Smooth muscle cell (in vitro differentiated cells): ENCODE data around the gene ARHGAP22. TPM values are rescaled to one million over a fixed set of nuclear protein-coding genes. Genes with fewer than 3 reads are reported as not detected.

ENCODE experiments used
- DNase-seq: peaks from one replicate; lab custom pipeline; 2025; ENCODE audit not compliant: unreplicated experiment; lab: John Stamatoyannopoulos, UW
- H2AFZ ChIP-seq: fragments of 200-600 bp; sonication (generic); 2 replicates; pipeline ENCODE4 v1.6.0; 2016; ENCODE audit warnings: antibody characterized with exemption, low read depth, mild to moderate bottlenecking
- H3F3A ChIP-seq: fragments of 200-600 bp; sonication (generic); 2 replicates; pipeline ENCODE4 v1.6.0; 2017; ENCODE audit warnings: antibody characterized with exemption, low read depth
- H3K27ac ChIP-seq: fragments of 200-600 bp; sonication (generic); 2 replicates; pipeline ENCODE4 v1.5.1; 2016; ENCODE audit warnings: low read depth, mild to moderate bottlenecking
- H3K27me3 ChIP-seq: fragments of 200-600 bp; sonication (generic); 2 replicates; pipeline ENCODE4 v1.6.1; 2016; ENCODE audit warnings: low read depth, mild to moderate bottlenecking
- H3K36me3 ChIP-seq: fragments of 200-600 bp; sonication (generic); 2 replicates; pipeline ENCODE4 v1.5.1; 2016; ENCODE audit warnings: low read depth
- H3K4me1 ChIP-seq: fragments of 200-600 bp; sonication (generic); 2 replicates; pipeline ENCODE4 v1.5.1; 2016; ENCODE audit warnings: low read depth
- H3K4me2 ChIP-seq: fragments of 200-600 bp; sonication (generic); 2 replicates; pipeline ENCODE4 v1.6.0; 2016; ENCODE audit warnings: mild to moderate bottlenecking
- H3K4me3 ChIP-seq: fragments of 200-600 bp; sonication (generic); 2 replicates; pipeline ENCODE4 v1.5.1; 2016; ENCODE audit warnings: mild to moderate bottlenecking
- H3K79me2 ChIP-seq: fragments of 200-600 bp; sonication (generic); 2 replicates; pipeline ENCODE4 v1.6.0; 2016; ENCODE audit warnings: low read depth, mild to moderate bottlenecking
- H3K9ac ChIP-seq: fragments of 200-600 bp; sonication (generic); 2 replicates; pipeline ENCODE4 v1.6.0; 2016; ENCODE audit warnings: low read depth
- H3K9me3 ChIP-seq: fragments of 200-600 bp; sonication (generic); replicated peaks from 2 replicates; pipeline ENCODE4 v1.5.1; 2016; ENCODE audit warnings: low read depth
- H4K20me1 ChIP-seq: fragments of 200-600 bp; sonication (generic); 2 replicates; pipeline ENCODE4 v1.6.0; 2016; ENCODE audit warnings: low read depth
- CTCF ChIP-seq: fragments of 200-600 bp; sonication (generic); IDR thresholded peaks from 2 replicates; pipeline ENCODE4 v1.5.1; 2017; ENCODE audit warnings: borderline replicate concordance, mild to moderate bottlenecking, antibody characterized with exemption; ENCODE audit not compliant: insufficient read depth, poor library complexity, severe bottlenecking
- WGBS: methylation state at CpG from one replicate; pipeline ENCODE4 v1.1.7; 2016; ENCODE audit warnings: low lambda C conversion rate; 5-methylcytosine and 5-hydroxymethylcytosine counted together
- polyA plus RNA-seq: library from polyadenylated mRNA; unstranded; fragments of >200 nt; fragmentation: Nextera tagmentation; extraction: Ambion mirVana; gene quantifications from 2 replicates; pipeline ENCODE4 v1.2.1, GENCODE V29; 2016
- total RNA-seq: library from RNA; depleted of rRNA; stranded (reverse); fragments of >200 nt; gene quantifications from 2 replicates; pipeline ENCODE4 v1.2.3, GENCODE V29; 2014

Gene ARHGAP22
- total and polyA plus RNA-seq, 2 experiments from 2014 or later = 1.8 to 8.8 TPM

DNA sequence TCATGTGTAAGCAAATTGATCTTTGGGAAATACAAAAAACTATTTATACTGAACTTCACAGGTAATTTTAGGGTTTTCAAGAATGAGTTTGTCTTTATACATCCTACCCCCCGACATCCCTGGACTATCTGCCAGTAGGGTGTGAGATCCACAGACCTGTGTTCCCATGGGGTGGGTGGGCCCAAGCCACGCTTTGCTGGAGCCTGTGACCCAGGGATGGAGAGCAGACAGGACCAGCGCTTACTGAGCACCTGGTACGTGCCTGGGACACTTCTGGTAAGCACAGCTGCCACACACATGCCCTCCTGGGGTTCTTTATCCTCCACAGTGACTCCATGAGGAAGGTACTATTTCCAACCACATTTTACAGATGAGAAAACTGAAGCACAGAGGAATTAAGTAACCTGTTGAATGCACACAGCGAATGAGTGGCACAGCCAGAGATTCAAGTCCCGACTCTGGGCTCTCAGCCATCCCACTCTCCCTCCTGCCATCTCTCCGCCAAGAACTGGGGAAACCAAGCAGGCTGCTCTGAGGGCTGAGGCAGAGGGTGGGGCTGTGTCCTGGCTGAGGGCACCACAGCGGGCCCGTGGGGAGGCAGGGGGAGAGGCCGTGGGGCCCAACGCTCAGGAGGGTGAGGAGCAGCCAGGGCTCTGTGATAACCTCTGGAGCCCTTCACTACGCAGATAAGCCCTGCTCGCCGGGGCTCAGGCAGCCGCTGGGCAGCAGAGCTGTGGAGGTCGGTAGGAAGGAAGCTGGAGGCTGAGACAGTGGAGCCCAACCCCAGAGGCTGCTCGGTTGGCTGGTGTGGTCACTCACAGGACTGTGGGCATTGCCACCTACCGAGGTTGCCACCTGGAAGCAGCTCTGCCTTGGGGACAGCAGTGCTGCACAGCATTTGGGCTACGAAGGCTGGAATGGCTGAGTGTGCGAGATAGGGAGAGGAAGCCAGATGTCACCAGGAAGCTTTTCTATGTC is 124.2 kb downstream of the ARHGAP22 start:
- Histone ChIP-seq H3K4me2 (no peak overlapping the region), H3K27me3 (no peaks in the 10 kb centered on the region), H3K27ac (no peak overlapping the region), H3K9ac (no peak overlapping the region), H3K4me1 (no peaks in the 10 kb centered on the region), H4K20me1 (no peaks in the 10 kb centered on the region), H2AFZ (no peak overlapping the region), H3K4me3 (no peak overlapping the region), H3K9me3 (no peaks in the 10 kb centered on the region), H3F3A (no peaks in the 10 kb centered on the region), H3K36me3 (no peaks in the 10 kb centered on the region), H3K79me2 (no peaks in the 10 kb centered on the region)
- DNase-seq = no peak
- no peak for TF ChIP-seq CTCF
- 83% methylated on average over 20 of the region's 20 CpGs for WGBS

- Histone ChIP-seq H3K27ac (no peak overlapping the region), H3K4me3 (no peak overlapping the region), H2AFZ (no peak overlapping the region), H3K4me2 (no peak overlapping the region), H3K4me1 (no peaks in the 10 kb centered on the region), H3F3A (no peaks in the 10 kb centered on the region), H4K20me1 (no peaks in the 10 kb centered on the region), H3K79me2 (no peaks in the 10 kb centered on the region), H3K9ac (no peak overlapping the region), H3K36me3 (no peaks in the 10 kb centered on the region), H3K27me3 (no peaks in the 10 kb centered on the region), H3K9me3 (no peaks in the 10 kb centered on the region)
- 96% methylated on average over 30 of the region's 30 CpGs for WGBS
- DNase-seq = no peak
- no peak for TF ChIP-seq CTCF
Observed at GRCh38 chr10:48478980-48479811, 125.7 kb downstream of the ARHGAP22 start.

DNA sequence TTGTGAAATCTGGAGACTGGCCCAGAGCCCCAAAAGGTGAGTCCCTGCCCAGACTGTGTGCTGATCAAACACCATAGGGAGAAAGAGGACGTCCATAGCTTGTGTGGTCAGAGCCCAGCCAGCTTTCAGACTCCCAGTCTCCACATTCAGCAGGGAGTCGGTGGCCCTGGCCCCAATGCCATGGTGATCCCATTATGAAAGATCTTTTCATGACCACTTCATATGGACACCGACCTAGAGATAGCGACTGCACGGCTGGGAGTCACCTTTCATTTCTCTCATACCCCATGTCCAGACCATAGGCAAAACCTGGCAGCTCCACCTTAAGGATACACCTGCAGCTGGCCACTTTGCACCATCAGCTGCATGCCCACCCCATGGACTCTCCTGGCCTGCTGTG is 126.4 kb downstream of the ARHGAP22 start:
- no peak overlapping the region for H3K9ac ChIP-seq
- H3K36me3 ChIP-seq = no peaks in the 10 kb centered on the region
- 98% methylated on average over 5 of the region's 5 CpGs for WGBS
- no peaks in the 10 kb centered on the region for H4K20me1 ChIP-seq
- H3K27ac ChIP-seq = no peak overlapping the region
- no peak for TF ChIP-seq CTCF
- DNase-seq = no peak
- H3K27me3 ChIP-seq = no peaks in the 10 kb centered on the region
- no peaks in the 10 kb centered on the region for H3K9me3 ChIP-seq
- no peak overlapping the region for H3K4me3 ChIP-seq
- no peaks in the 10 kb centered on the region for H3F3A ChIP-seq
- H3K4me1 ChIP-seq = no peaks in the 10 kb centered on the region
- H2AFZ ChIP-seq = no peak overlapping the region
- H3K4me2 ChIP-seq = no peak overlapping the region
- no peaks in the 10 kb centered on the region for H3K79me2 ChIP-seq
